Hepatocyte (in vitro differentiated cells): Measurements from ENCODE around the gene RBM19.

ENCODE experiments used
- EZH2 ChIP-seq: fragments of 200-600 bp; sonication (generic); IDR thresholded peaks from 2 replicates; pipeline ENCODE4 v1.6.1; 2016; ENCODE audit warnings: antibody characterized with exemption, mild to moderate bottlenecking, borderline replicate concordance
- EZH2phosphoT487 ChIP-seq: fragments of 200-600 bp; sonication (generic); IDR thresholded peaks from one replicate; pipeline ENCODE4 v1.6.1; 2018; ENCODE audit warnings: antibody characterized with exemption, mild to moderate bottlenecking, low read depth, moderate library complexity; ENCODE audit not compliant: unreplicated experiment, severe bottlenecking
- TF ChIP-seq, protein P1 (sequence below): fragments of 200-600 bp; sonication (generic); IDR thresholded peaks from 2 replicates; pipeline ENCODE4 v1.5.1; 2016; ENCODE audit warnings: antibody characterized with exemption, mild to moderate bottlenecking; ENCODE audit not compliant: poor library complexity

DNA sequence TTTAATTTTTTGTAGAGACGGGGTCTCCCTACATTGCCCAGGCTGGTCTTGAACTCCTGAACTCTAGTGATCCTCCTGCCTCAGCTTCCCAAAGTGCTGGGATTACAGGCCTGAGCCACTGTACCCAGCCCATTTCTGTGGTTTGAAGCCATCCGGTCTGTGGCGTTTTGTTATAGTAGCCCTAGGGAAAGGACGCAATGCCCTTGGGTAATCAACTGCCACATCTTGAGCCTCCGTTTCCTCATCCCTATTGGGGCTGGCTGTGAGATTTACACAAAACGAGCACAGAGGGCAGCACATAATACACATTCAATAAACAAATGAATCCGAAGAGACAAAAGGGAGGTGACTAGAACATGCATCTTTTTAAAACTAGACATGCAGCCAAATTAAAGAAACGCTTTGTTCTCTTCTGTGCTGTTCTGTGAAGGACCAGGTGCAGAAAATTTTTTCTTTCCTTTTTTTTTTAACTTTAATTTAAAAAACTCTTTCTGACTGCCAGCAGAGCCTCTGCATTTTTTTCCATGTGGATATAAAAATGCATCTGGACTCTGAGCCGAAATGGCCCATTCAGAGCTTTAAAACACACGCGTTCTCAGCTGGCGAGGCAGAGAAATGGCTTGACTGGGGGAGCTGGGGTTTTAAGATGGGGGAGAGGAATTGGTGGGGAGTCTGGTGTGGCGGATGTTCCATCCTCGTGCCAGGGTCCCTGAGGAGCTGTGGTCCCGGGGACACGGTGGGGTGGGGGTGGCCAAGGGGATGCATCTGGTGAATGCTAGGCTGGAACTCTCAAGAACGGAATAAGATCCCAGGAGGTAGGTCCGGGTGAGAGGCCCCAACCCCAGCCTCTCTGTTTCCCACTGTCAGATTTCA, 119.0 kb downstream of the RBM19 start:
- TF ChIP-seq, protein P1, sequence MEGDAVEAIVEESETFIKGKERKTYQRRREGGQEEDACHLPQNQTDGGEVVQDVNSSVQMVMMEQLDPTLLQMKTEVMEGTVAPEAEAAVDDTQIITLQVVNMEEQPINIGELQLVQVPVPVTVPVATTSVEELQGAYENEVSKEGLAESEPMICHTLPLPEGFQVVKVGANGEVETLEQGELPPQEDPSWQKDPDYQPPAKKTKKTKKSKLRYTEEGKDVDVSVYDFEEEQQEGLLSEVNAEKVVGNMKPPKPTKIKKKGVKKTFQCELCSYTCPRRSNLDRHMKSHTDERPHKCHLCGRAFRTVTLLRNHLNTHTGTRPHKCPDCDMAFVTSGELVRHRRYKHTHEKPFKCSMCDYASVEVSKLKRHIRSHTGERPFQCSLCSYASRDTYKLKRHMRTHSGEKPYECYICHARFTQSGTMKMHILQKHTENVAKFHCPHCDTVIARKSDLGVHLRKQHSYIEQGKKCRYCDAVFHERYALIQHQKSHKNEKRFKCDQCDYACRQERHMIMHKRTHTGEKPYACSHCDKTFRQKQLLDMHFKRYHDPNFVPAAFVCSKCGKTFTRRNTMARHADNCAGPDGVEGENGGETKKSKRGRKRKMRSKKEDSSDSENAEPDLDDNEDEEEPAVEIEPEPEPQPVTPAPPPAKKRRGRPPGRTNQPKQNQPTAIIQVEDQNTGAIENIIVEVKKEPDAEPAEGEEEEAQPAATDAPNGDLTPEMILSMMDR, result no peak
- TF ChIP-seq EZH2, result no peak
- no peak for TF ChIP-seq EZH2phosphoT487
